RWPE1 (cell line): ENCODE data around the gene KLHL26.
A peak's percentile ranks its signal among the peaks of the same experiment; 100 is the strongest.

Source experiments
- CTCF ChIA-PET: fragments of 350-600 bp; sonication (Branson Sonifier 250); formaldehyde crosslinking; extraction: SDS; loops from one replicate; lab custom pipeline; 2021; lab: Yijun Ruan, JAX
- POLR2A ChIA-PET: fragments of 400-600 bp; formaldehyde crosslinking; extraction: SDS; loops from one replicate; lab custom pipeline; 2020; ENCODE audit warnings: antibody characterized with exemption; ENCODE audit not compliant: low non-redundant PET; lab: Yijun Ruan, JAX
- DNase-seq: peaks from one replicate; pipeline ENCODE4 v3.0.0; 2012; ENCODE audit warnings: low spot score
- H3K27ac ChIP-seq: fragments of 450-650 bp; 2 replicates; pipeline ENCODE4 v1.5.1; 2017
- TF ChIP-seq, protein P1 (sequence below): fragments of 450-650 bp; conservative IDR thresholded peaks from 2 replicates; pipeline ENCODE4 v1.5.1; 2017; ENCODE audit warnings: low read depth, mild to moderate bottlenecking

KLHL26 gene, protein sequence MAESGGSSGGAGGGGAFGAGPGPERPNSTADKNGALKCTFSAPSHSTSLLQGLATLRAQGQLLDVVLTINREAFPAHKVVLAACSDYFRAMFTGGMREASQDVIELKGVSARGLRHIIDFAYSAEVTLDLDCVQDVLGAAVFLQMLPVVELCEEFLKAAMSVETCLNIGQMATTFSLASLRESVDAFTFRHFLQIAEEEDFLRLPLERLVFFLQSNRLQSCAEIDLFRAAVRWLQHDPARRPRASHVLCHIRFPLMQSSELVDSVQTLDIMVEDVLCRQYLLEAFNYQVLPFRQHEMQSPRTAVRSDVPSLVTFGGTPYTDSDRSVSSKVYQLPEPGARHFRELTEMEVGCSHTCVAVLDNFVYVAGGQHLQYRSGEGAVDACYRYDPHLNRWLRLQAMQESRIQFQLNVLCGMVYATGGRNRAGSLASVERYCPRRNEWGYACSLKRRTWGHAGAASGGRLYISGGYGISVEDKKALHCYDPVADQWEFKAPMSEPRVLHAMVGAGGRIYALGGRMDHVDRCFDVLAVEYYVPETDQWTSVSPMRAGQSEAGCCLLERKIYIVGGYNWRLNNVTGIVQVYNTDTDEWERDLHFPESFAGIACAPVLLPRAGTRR

DNA sequence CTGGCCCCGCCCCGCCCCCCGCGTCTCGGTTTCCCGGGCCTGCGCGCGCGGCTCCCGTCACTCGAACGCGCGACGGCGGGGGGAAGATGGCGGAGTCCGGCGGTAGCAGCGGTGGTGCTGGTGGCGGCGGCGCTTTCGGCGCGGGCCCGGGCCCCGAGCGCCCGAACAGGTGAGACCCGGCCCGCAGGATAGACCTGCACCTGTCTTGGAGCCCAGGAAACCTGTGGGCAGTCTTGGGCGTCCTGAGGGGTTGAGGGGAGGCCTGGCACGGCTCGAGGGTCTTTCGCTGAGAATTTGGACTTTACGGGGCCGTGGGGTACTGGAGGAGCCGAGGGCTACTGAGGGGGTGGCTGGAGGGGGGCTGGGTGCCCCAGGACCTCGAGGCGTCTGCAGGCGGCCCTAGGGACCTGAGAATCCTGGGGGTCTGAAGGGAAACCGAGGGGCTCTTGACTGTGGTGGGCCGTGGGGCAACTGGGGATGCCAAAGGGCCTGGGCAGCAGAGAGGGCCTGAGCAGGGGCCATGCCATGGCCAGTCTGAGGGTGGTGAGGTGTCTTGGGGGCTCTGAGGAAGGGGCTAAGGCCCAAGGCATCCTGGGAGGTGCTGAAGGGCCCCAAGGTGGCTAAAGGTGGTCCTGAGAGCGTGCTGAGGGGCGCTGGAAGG, at the start of gene KLHL26:
TSS of gene KLHL26 (plus strand) at position 60 of the 661 bp plus-strand sequence. CDS start at position 87, 27 bp downstream.
- no peak for DNase-seq
- POLR2A ChIA-PET: no interaction called here
- H3K27ac ChIP-seq: peak within 1 kb of the TSS; percentile 84
- CTCF ChIA-PET: no interaction called here
- TF ChIP-seq, protein P1, sequence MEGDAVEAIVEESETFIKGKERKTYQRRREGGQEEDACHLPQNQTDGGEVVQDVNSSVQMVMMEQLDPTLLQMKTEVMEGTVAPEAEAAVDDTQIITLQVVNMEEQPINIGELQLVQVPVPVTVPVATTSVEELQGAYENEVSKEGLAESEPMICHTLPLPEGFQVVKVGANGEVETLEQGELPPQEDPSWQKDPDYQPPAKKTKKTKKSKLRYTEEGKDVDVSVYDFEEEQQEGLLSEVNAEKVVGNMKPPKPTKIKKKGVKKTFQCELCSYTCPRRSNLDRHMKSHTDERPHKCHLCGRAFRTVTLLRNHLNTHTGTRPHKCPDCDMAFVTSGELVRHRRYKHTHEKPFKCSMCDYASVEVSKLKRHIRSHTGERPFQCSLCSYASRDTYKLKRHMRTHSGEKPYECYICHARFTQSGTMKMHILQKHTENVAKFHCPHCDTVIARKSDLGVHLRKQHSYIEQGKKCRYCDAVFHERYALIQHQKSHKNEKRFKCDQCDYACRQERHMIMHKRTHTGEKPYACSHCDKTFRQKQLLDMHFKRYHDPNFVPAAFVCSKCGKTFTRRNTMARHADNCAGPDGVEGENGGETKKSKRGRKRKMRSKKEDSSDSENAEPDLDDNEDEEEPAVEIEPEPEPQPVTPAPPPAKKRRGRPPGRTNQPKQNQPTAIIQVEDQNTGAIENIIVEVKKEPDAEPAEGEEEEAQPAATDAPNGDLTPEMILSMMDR: no peak

DNA sequence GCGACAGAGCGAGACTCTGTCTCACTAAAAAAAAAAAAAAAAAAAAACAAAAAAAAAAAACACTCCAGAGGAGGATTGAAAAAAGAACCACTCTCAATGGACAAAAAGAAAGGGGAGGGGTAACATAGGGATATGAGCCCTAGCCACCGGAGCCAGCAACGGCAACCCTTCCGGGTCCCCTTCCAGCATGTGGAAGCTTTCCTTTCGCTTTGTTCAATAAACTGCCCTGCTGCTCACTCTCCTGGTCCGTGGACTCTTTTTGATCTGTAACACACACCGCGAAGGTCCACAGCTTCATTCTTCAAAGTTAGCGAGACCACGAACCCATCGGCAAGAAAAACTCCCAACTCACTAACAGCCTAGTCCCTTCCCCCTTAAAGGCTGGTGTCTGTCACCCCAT, 49.3 kb upstream of the KLHL26 start:
- ChIA-PET POLR2A (interaction anchor here (0.7 to 1.5 kb wide), 2 partner anchors 11 to 15 kb away, joined by 3 to 6 read pairs; partner anchors contain the start of gene UBA52), CTCF (interaction anchor here (0.6 to 3.2 kb wide), 6 partner anchors 9 to 277 kb away, joined by 3 to 8 read pairs (median 4); partner anchors contain the start of gene UBA52)
- no peak for DNase-seq
- H3K27ac ChIP-seq: peak overlapping the region; percentile 96
- TF ChIP-seq, protein P1: no peak

DNA sequence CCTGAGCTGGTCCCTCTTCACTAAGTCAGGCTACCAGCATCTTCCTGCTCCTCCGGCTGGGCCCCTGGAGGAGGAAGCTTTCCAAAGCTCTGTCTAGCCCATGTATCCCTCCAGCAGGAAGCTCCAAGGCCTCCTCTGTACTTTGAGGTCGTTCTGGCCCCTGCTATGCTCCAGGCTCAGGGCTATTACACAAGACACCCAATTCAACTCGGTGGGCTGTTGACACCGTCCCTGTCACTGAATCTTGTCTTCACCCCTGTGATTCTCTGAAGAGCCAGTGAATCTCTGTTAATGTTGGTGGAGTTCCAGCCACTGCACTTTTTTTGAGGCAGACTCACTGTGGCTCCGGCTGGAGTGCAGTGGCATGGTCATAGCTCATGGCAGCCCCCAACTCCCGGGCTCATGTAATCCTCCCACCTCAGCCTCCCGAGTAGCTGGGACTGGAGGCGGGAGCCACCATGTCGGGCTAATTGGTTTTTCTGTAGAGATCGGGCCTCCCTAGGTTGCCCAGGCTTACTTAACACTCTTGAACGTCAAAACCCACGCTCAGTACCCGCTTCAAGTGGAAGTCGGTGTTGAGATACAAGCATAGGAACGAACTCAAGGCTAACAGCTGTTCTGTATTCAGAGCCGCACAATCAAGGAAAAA, 48.7 kb upstream of the KLHL26 start:
- ChIA-PET POLR2A (interaction anchor here (1.5 kb wide), 1 partner anchor 16 kb away, joined by 3 read pairs; the partner anchor contains the start of gene UBA52), CTCF (interaction anchor here (0.6 to 3.2 kb wide), 9 partner anchors 10 to 368 kb away, joined by 3 to 8 read pairs (median 4); partner anchors contain the start of gene UBA52)
- DNase-seq: no peak
- H3K27ac ChIP-seq: peak overlapping the region; percentile 96
- TF ChIP-seq, protein P1: no peak

DNA sequence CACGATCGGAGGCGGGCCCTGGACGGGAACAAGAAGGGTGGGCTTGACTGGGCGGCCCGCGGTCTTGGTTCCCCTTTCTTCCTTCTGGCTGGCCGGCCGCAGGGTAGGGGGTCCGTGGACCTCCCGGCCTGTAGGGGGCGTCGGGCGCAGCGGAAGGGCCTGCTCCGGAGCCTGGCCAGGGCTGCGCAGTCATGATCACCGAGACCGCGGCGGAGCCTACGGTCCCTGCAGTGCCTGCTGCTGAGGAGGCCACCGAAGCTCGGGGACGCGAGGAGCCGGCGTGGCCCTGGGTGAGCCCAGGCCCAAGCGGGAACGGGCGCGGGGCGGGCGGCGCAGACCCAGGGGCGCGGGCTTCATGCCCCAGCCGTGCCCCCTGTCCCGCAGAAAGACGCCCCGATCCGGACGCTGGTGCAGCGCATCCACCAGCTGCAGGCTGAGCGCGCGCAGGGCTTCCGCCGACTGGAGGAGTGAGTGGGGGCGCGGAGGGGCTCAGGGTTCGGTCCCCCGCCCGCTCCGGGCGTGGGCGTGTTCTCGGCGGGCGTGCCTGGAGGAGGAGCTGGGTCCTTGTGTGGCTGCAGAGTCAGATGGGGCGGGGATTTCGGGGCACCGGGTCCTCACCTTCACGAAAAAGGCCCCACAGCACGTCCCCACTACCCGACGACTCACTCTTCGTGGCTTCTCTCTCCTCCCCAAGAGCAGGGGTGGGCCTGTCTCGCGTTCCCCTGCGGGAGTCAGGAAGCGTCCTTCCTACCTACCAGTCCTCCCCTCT, 48.0 kb upstream of the KLHL26 start, which contains the start of gene REX1BD:
TSS of gene REX1BD (plus strand) at position 188 of the 769 bp plus-strand sequence. CDS start at position 192, 4 bp downstream.
- peak within 1 kb of the TSS; percentile 96 for H3K27ac ChIP-seq
- CTCF ChIA-PET: interaction anchor here (0.5 to 3.2 kb wide), 18 partner anchors 9 to 367 kb away, joined by 3 to 8 read pairs (median 3); partner anchors contain the start of genes FKBP8 and UBA52
- TF ChIP-seq, protein P1: peak; percentile 98
- peak; percentile 70 for DNase-seq
- POLR2A ChIA-PET: interaction anchor here (0.6 to 1.5 kb wide), 7 partner anchors 16 to 258 kb away, joined by 3 to 6 read pairs (median 3); partner anchors contain the start of genes ELL, FKBP8 and UBA52

DNA sequence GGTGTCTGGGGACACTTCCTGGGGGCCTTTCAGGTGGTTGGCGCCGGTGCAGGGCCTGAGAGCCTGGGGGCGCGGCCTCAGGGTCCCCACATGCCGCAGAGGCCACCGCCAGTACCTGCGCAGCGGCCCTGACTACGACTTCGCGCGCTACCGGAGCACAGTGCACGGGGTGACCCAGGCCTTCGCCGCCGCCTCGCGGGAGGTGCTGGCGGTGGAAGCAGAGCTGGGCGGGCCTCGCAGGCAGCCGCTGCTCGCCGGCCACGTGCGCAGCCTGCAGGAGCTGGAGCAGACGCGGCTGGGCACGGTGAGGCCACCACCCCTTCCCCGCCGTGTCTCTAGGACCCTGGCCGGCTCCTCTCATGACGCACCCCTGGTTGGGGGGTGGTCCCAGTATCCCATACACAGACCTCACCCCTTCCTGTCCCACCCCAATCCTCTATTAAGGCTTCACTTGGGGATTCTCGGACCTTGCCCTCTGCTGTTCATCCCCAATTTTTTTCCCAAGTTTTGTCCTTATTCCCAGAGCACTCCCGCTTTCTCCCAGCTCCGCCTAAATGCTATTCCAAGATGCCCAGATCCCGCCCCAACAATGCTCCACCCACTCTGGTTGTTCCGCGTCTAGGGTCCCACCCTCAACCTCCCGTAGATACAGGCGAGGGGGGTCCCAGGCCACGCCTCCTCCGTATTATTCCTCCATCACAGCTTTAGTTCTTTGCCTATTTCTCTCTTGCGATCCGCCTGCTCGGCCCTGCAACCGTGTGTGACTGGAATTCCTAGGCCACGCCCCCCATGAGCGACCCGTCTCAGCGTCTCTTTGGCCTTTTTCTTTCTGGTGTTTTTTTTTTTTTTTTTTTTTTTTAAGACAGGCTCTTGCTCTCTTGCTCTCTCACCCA, 47.2 kb upstream of the KLHL26 start:
- POLR2A ChIA-PET: interaction anchor here (0.6 to 1.1 kb wide), 7 partner anchors 34 to 287 kb away, joined by 3 to 6 read pairs (median 4); partner anchors contain the start of genes ELL and FKBP8

More for the DNA sequence above, 47.2 kb upstream of the KLHL26 start:
- TF ChIP-seq, protein P1: no peak
- H3K27ac ChIP-seq: peak overlapping the region; percentile 96
- DNase-seq: peak; percentile 58
- CTCF ChIA-PET: interaction anchor here (0.6 to 3.2 kb wide), 15 partner anchors 10 to 225 kb away, joined by 3 to 8 read pairs (median 3); partner anchors contain the start of genes FKBP8 and UBA52
